Testis (tissue), 5 donors: ENCODE measurements around the gene QPCTL. TPM values are rescaled to one million over a fixed set of nuclear protein-coding genes. Genes with fewer than 3 reads are reported as not detected.

Experiments used
- DNase-seq: peaks from one replicate; pipeline ENCODE4 v3.0.0-alpha.2; 2019
- H3K27ac ChIP-seq, 2 donors: fragments of 200-600 bp; sonication (generic); one replicate each; pipeline ENCODE4 v1.5.1; 2019
- H3K27me3 ChIP-seq: fragments of 200-600 bp; sonication (generic); one replicate; pipeline ENCODE4 v1.5.1; 2019
- H3K36me3 ChIP-seq: fragments of 200-600 bp; sonication (generic); one replicate; pipeline ENCODE4 v1.5.1; 2017; ENCODE audit warnings: low read depth; ENCODE audit errors: missing control alignments
- H3K4me1 ChIP-seq: fragments of 200-600 bp; sonication (generic); one replicate; pipeline ENCODE4 v1.5.1; 2019
- H3K4me3 ChIP-seq, 2 donors: fragments of 200-600 bp; sonication (generic); one replicate each; pipeline ENCODE4 v1.5.1; 2017 to 2019
- H3K9me3 ChIP-seq: fragments of 200-600 bp; sonication (generic); one replicate; pipeline ENCODE4 v1.5.1; 2017
- CTCF ChIP-seq, 3 experiments: fragments of 450-650 bp in 2 of 3; fragments of 200-600 bp in 1 of 3; sonication (generic) in 1 of 3; IDR thresholded peaks; one replicate each; pipeline ENCODE4 v1.5.1; 2016 to 2019; ENCODE audit warnings: antibody characterized with exemption in 3 of 3, mild to moderate bottlenecking in 2 of 3, moderate library complexity in 1 of 3
- POLR2A ChIP-seq: fragments of 450-650 bp; IDR thresholded peaks from one replicate; pipeline ENCODE4 v1.6.1; 2017; ENCODE audit warnings: antibody characterized with exemption, mild to moderate bottlenecking, moderate library complexity
- WGBS, 2 donors: methylation state at CpG; one replicate each; pipeline ENCODE4 v1.1.5; 2018; 5-methylcytosine and 5-hydroxymethylcytosine counted together
- intact Hi-C: fragments of 100-400 bp; cut with DNase I; formaldehyde crosslinking; loops from one replicate; pipeline ENCODE4 v1.15.1; 2023; ENCODE audit warnings: low total_unique reads
- long read RNA-seq, 2 donors: transcript quantifications; one replicate each; lab custom pipeline, GENCODE V29; 2026
- polyA plus RNA-seq: library from polyadenylated mRNA; stranded (reverse); fragments of 350-450 nt; fragmentation: Illumina TruSeq; extraction: RNeasy Lipid Tissue Mini Kit (QIAGEN cat#74804); gene quantifications from one replicate; pipeline ENCODE4 v1.2.3, GENCODE V29; 2014; ENCODE audit warnings: low read depth, low replicate concordance; ENCODE audit not compliant: insufficient read depth
- total RNA-seq, 2 donors: library from RNA; depleted of rRNA; stranded (reverse); fragments of >200 nt; gene quantifications; one replicate each; pipeline ENCODE4 v1.2.3, GENCODE V29; 2016

QPCTL gene
- total RNA-seq = 1 to 10 TPM; 5.3 to 6.9 TPM
- 3.5 TPM for polyA plus RNA-seq
- long read RNA-seq, donor 1, partial matches to known transcripts = 0 of 1 reads
- long read RNA-seq, donor 1, other reads (novel, unspliced or antisense) = 0 of 1 reads
- long read RNA-seq, donor 2, partial matches to known transcripts = 0 of 4 reads
- long read RNA-seq, donor 2, other reads (novel, unspliced or antisense) = 0 of 4 reads

DNA sequence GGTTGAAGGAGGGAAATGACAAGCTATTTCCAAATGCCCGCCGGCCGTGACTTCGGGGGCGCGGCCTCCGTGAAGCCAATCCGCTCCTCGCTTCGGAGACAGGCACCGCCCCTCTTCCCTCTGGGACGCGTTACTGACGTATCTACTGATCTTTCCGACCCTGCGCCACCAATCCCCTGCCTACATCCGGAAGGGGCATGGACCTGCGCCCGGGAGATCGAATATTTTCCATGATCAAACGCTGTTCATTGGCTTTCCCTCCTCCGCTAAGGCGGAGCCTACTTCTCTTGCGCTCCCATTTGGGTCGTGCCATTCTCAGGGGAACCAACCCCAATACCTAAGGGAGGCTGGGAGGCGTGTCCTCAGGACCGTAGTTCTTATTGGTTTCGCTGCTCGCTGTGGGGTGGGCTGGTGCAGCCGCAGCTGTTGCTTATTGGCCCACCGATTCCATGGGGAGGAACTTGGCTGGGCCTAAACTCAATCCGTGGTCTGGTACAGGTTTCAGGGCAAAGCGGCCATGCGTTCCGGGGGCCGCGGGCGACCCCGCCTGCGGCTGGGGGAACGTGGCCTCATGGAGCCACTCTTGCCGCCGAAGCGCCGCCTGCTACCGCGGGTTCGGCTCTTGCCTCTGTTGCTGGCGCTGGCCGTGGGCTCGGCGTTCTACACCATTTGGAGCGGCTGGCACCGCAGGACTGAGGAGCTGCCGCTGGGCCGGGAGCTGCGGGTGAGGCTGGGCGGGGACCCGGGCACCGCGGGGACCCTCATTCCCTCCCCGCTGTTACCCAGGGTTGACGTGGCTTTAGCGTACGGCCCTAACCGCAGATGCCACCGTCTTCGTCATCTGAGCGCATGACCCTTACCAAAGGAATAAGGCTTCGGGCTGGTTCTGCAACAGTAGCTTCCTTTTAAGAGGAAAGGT lies at the start of gene QPCTL:
TSS of gene QPCTL (plus strand) at position 480 of the 919 bp plus-strand sequence. CDS start at position 518, 38 bp downstream.
- DNase-seq = peak; percentile 98
- no peaks in the 10 kb centered on the region for H3K36me3 ChIP-seq
- TF ChIP-seq CTCF (IDR thresholded peaks at IDR 0.05) (no peak), POLR2A (no peak)
- peak within 1 kb of the TSS; percentile 80 to 83 for H3K4me3 ChIP-seq
- WGBS, 2 donors = 0% methylated on average over 38 to 52 of the region's 70 CpGs
- H3K9me3 ChIP-seq = no peaks in the 10 kb centered on the region
- H3K27ac ChIP-seq = peak within 1 kb of the TSS; percentile 83 to 86
- H3K4me1 ChIP-seq = peaks cover 5% of the 10 kb centered on the region
- no peaks in the 10 kb centered on the region for H3K27me3 ChIP-seq
- intact Hi-C loops = no loop called here

GRCh38 chr19:45643024-45643926 lies 49.2 kb upstream of the QPCTL start:
- Histone ChIP-seq H3K4me1 (peaks cover 29% of the 10 kb centered on the region), H3K36me3 (no peaks in the 10 kb centered on the region), H3K9me3 (no peaks in the 10 kb centered on the region), H3K4me3 (no peak overlapping the region), H3K27me3 (no peaks in the 10 kb centered on the region), H3K27ac (no peak overlapping the region)
- DNase-seq = peak; percentile 92
- WGBS, 2 donors = 3 to 13% methylated on average over 19 to 39 of the region's 39 CpGs
- intact Hi-C loops = loop anchor here (10.0 kb wide), 1 partner anchor 118 kb away; no protein-coding TSS in a partner anchor
- TF ChIP-seq POLR2A (no peak), CTCF (IDR thresholded peaks at IDR 0.05) (peak; percentile 94 to 98 (median 95))

- intact Hi-C loops = loop anchor here (10.0 kb wide), 1 partner anchor 119 kb away; no protein-coding TSS in a partner anchor
- 46% methylated on average over 10 to 14 of the region's 14 CpGs for WGBS, 2 donors
- no peak overlapping the region for H3K4me3 ChIP-seq
- no peak for DNase-seq
- H3K36me3 ChIP-seq = no peaks in the 10 kb centered on the region
- no peak overlapping the region for H3K27ac ChIP-seq
- no peak for TF ChIP-seq CTCF (IDR thresholded peaks at IDR 0.05)
- no peak for TF ChIP-seq POLR2A
- H3K4me1 ChIP-seq = peaks cover 22% of the 10 kb centered on the region
- no peaks in the 10 kb centered on the region for H3K9me3 ChIP-seq
- H3K27me3 ChIP-seq = no peaks in the 10 kb centered on the region
These were observed 48.3 kb upstream of the QPCTL start for GRCh38 chr19:45643927-45644771.
